A673 (cell line): ENCODE results near the gene LRRC3. TPM values are rescaled to one million over a fixed set of nuclear protein-coding genes. Genes with fewer than 3 reads are reported as not detected.
A peak's percentile ranks its signal among the peaks of the same experiment; 100 is the strongest.

Source experiments
- BruUV-seq: library from RNA; stranded (reverse); fragments of 400-500 nt; replicated peaks from 2 replicates; lab custom pipeline; 2021; lab: Mats Ljungman, UMichigan
- CTCF ChIA-PET: fragments of 300-600 bp; sonication (Branson Sonifier 250); formaldehyde crosslinking; loops from one replicate; lab custom pipeline; 2022; ENCODE audit warnings: antibody characterized with exemption; lab: Charles Lee
- POLR2A ChIA-PET: fragments of 300-600 bp; sonication (Branson Sonifier 250); formaldehyde crosslinking; loops from one replicate; lab custom pipeline; 2022; ENCODE audit warnings: antibody characterized with exemption; ENCODE audit not compliant: low non-redundant PET; lab: Charles Lee
- DNase-seq: peaks from one replicate; pipeline ENCODE4 v3.0.0-alpha.2; 2015; ENCODE audit warnings: low spot score
- H3K27ac ChIP-seq: fragments of 200-600 bp; sonication (generic); 2 replicates; pipeline ENCODE4 v1.5.1; 2016; ENCODE audit warnings: mixed run types, low read depth, mild to moderate bottlenecking, mixed read lengths, antibody characterized with exemption, low read length; ENCODE audit not compliant: poor library complexity, severe bottlenecking
- H3K27me3 ChIP-seq: fragments of 200-600 bp; sonication (generic); replicated peaks from 2 replicates; pipeline ENCODE4 v1.6.1; 2017; ENCODE audit warnings: mixed run types, low read depth, mild to moderate bottlenecking, mixed read lengths, antibody characterized with exemption, low read length; ENCODE audit not compliant: insufficient read depth, poor library complexity
- H3K36me3 ChIP-seq: fragments of 200-600 bp; sonication (generic); 2 replicates; pipeline ENCODE4 v1.6.1; 2016; ENCODE audit warnings: mixed run types, mild to moderate bottlenecking, mixed read lengths, antibody characterized with exemption, low read length; ENCODE audit not compliant: insufficient read depth, poor library complexity, severe bottlenecking
- H3K4me1 ChIP-seq: fragments of 200-600 bp; sonication (generic); 2 replicates; pipeline ENCODE4 v1.6.1; 2017; ENCODE audit warnings: mixed run types, mild to moderate bottlenecking, mixed read lengths, antibody characterized with exemption, low read length; ENCODE audit not compliant: insufficient read depth, poor library complexity, severe bottlenecking
- H3K4me3 ChIP-seq: fragments of 200-600 bp; sonication (generic); 2 replicates; pipeline ENCODE4 v1.5.1; 2016; ENCODE audit warnings: low read depth, mixed run types, mild to moderate bottlenecking, mixed read lengths, low read length; ENCODE audit not compliant: poor library complexity, severe bottlenecking
- H3K9me3 ChIP-seq: fragments of 200-600 bp; sonication (generic); 2 replicates; pipeline ENCODE4 v1.6.1; 2016; ENCODE audit warnings: mixed run types, low read depth, mild to moderate bottlenecking, mixed read lengths, antibody characterized with exemption, low read length; ENCODE audit not compliant: poor library complexity, severe bottlenecking
- CTCF ChIP-seq: fragments of 300-800, 200-600 bp; sonication (generic); conservative IDR thresholded peaks from 2 replicates; pipeline ENCODE4 v1.5.1; 2017; ENCODE audit warnings: low read depth, mild to moderate bottlenecking, antibody characterized with exemption, low read length, moderate library complexity, mixed read lengths
- EZH2 ChIP-seq: fragments of 200-600 bp; sonication (generic); IDR thresholded peaks from 2 replicates; pipeline ENCODE4 v1.6.1; 2017; ENCODE audit warnings: borderline replicate concordance, low read depth, mild to moderate bottlenecking, mixed read lengths, antibody characterized with exemption, low read length; ENCODE audit not compliant: poor library complexity, severe bottlenecking
- intact Hi-C: fragments of 100-400 bp; cut with micrococcal nuclease; formaldehyde crosslinking; loops from one replicate; pipeline ENCODE4 v1.10.0; 2022; ENCODE audit not compliant: unreplicated experiment
- total RNA-seq: library from RNA; stranded (reverse); gene quantifications from 2 replicates; pipeline ENCODE4 v1.2.3, GENCODE V29; 2021

Gene LRRC3
- total RNA-seq, 1 experiment from 2014 or later, result 1.5 TPM

GRCh38 chr21:44509539-44509938 lies 54.2 kb downstream of the LRRC3 start:
- no peaks in the 10 kb centered on the region for H3K27me3 ChIP-seq
- intact Hi-C loops, result no loop called here
- DNase-seq, result no peak
- no peaks in the 10 kb centered on the region for H3K9me3 ChIP-seq
- TF ChIP-seq CTCF (no peak), EZH2 (no peak)
- no peaks in the 10 kb centered on the region for H3K36me3 ChIP-seq
- no TSS peak for BruUV-seq
- POLR2A ChIA-PET, result no interaction called here
- no peak overlapping the region for H3K4me3 ChIP-seq
- H3K27ac ChIP-seq, result no peak overlapping the region
- no peaks in the 10 kb centered on the region for H3K4me1 ChIP-seq
- CTCF ChIA-PET, result interaction anchor here (1.5 kb wide), 1 partner anchor 233 kb away, joined by 13 read pairs; no protein-coding TSS in a partner anchor

- BruUV-seq, result no TSS peak
- Histone ChIP-seq H3K36me3 (no peaks in the 10 kb centered on the region), H3K27ac (no peak overlapping the region), H3K9me3 (no peaks in the 10 kb centered on the region), H3K4me3 (no peak overlapping the region), H3K4me1 (no peaks in the 10 kb centered on the region), H3K27me3 (no peaks in the 10 kb centered on the region)
- ChIA-PET POLR2A (interaction anchor here (0.8 kb wide), 1 partner anchor 421 kb away, joined by 4 read pairs; no protein-coding TSS in a partner anchor), CTCF (interaction anchor here (1.5 to 2.3 kb wide), 2 partner anchors 232 to 283 kb away, joined by 12 to 13 read pairs; no protein-coding TSS in a partner anchor)
- DNase-seq, result no peak
- TF ChIP-seq CTCF (no peak), EZH2 (no peak)
- intact Hi-C loops, result loop anchor here (2.0 to 5.0 kb wide), 2 partner anchors 232 to 283 kb away; no protein-coding TSS in a partner anchor
These were observed 54.8 kb downstream of the LRRC3 start for GRCh38 chr21:44510109-44510507.

- ChIA-PET CTCF (interaction anchor here (0.7 to 2.3 kb wide), 5 partner anchors 81 to 626 kb away, joined by 3 to 13 read pairs (median 3); no protein-coding TSS in a partner anchor), POLR2A (interaction anchor here (0.8 kb wide), 1 partner anchor 420 kb away, joined by 4 read pairs; no protein-coding TSS in a partner anchor)
- H3K4me1 ChIP-seq, result no peaks in the 10 kb centered on the region
- H3K36me3 ChIP-seq, result no peaks in the 10 kb centered on the region
- BruUV-seq, result no TSS peak
- no peaks in the 10 kb centered on the region for H3K27me3 ChIP-seq
- no peaks in the 10 kb centered on the region for H3K9me3 ChIP-seq
- TF ChIP-seq EZH2 (no peak), CTCF (peak; percentile 94)
- intact Hi-C loops, result loop anchor here (2.0 to 5.0 kb wide), 2 partner anchors 232 to 282 kb away; no protein-coding TSS in a partner anchor
- no peak overlapping the region for H3K27ac ChIP-seq
- peak overlapping the region; percentile 16 for H3K4me3 ChIP-seq
- DNase-seq, result peak; percentile 73
These were observed 55.4 kb downstream of the LRRC3 start for GRCh38 chr21:44510508-44511218.
